GM21526 (cell line): ENCODE measurements around the gene CCDC40.

Experiments used
- ATAC-seq: cut with Tn5 transposase; IDR thresholded peaks from one replicate; pipeline ENCODE4 v1.9.1; 2021; ENCODE audit warnings: moderate library complexity; ENCODE audit not compliant: unreplicated experiment, low FRiP score

Gene CCDC40

GRCh38 chr17:80097844-80098691 is 61.6 kb downstream of the CCDC40 start:
- ATAC-seq, result no peak

- ATAC-seq, result no peak
These were observed 63.0 kb downstream of the CCDC40 start for GRCh38 chr17:80099291-80100034.

- ATAC-seq, result no peak
These were observed 63.5 kb downstream of the CCDC40 start for GRCh38 chr17:80100035-80100323.

- ATAC-seq, result peak; percentile 61
These were observed 64.8 kb downstream of the CCDC40 start, which contains the start of gene GAA for GRCh38 chr17:80101011-80101945. TSS of gene GAA (plus strand) at chr17:80101581. CDS start at chr17:80104587, 3,006 bp downstream.

- ATAC-seq, result no peak
These were observed 65.7 kb downstream of the CCDC40 start for GRCh38 chr17:80101946-80102663.

GRCh38 chr17:80102664-80103448 is 66.4 kb downstream of the CCDC40 start:
- ATAC-seq, result no peak

GRCh38 chr17:80103449-80104085 is 67.1 kb downstream of the CCDC40 start:
- no peak for ATAC-seq

- ATAC-seq, result no peak
These were observed 68.0 kb downstream of the CCDC40 start for GRCh38 chr17:80104321-80104955.

GRCh38 chr17:80104956-80105375 is 68.5 kb downstream of the CCDC40 start:
- no peak for ATAC-seq

- no peak for ATAC-seq
These were observed 69.3 kb downstream of the CCDC40 start for GRCh38 chr17:80105762-80106161.

- ATAC-seq, result no peak
These were observed 69.7 kb downstream of the CCDC40 start for GRCh38 chr17:80106176-80106575.

- ATAC-seq, result no peak
These were observed 70.3 kb downstream of the CCDC40 start for GRCh38 chr17:80106751-80107150.

- ATAC-seq, result no peak
These were observed 71.0 kb downstream of the CCDC40 start for GRCh38 chr17:80107231-80108021.

GRCh38 chr17:80108036-80108971 is 71.9 kb downstream of the CCDC40 start:
- ATAC-seq, result no peak

- no peak for ATAC-seq
These were observed 72.7 kb downstream of the CCDC40 start for GRCh38 chr17:80109066-80109660.
